PC-3 (cell line): Measurements from ENCODE around the gene MMP11. TPM values are rescaled to one million over a fixed set of nuclear protein-coding genes. Genes with fewer than 3 reads are reported as not detected.

ENCODE experiments used
- ATAC-seq: fragments of 200-7000 bp; cut with Tn5 transposase; 2 replicates; pipeline ENCODE4 v1.9.1; 2020; ENCODE audit warnings: mild to moderate bottlenecking, moderate library complexity
- BruUV-seq: library from RNA; stranded (reverse); fragments of 400-500 nt; replicated peaks from 2 replicates; lab custom pipeline; 2021; lab: Mats Ljungman, UMichigan
- CTCF ChIA-PET: fragments of 300-600 bp; sonication (Branson Sonifier 250); formaldehyde crosslinking; loops from one replicate; lab custom pipeline; 2022; ENCODE audit warnings: antibody characterized with exemption; lab: Charles Lee
- POLR2A ChIA-PET: fragments of 300-600 bp; sonication (Branson Sonifier 250); formaldehyde crosslinking; loops from one replicate; lab custom pipeline; 2022; ENCODE audit warnings: antibody characterized with exemption; ENCODE audit not compliant: unreplicated experiment; lab: Charles Lee
- DNase-seq: peaks from one replicate; pipeline ENCODE4 v3.0.0-alpha.2; 2015
- H2AFZ ChIP-seq: fragments of 300-600 bp; sonication (generic); 2 replicates; pipeline ENCODE4 v1.6.0; 2016; ENCODE audit warnings: antibody characterized with exemption, low read length
- H3F3A ChIP-seq: fragments of 300-600 bp; sonication (generic); one replicate; pipeline ENCODE4 v1.6.0; 2017; ENCODE audit warnings: antibody characterized with exemption, low read length, control low read depth, mild to moderate bottlenecking; ENCODE audit not compliant: unreplicated experiment
- H3K27ac ChIP-seq: fragments of 300-600 bp; sonication (generic); 2 replicates; pipeline ENCODE4 v1.5.1; 2016; ENCODE audit warnings: mild to moderate bottlenecking, low read length
- H3K27me3 ChIP-seq: fragments of 300-600 bp; sonication (generic); 2 replicates; pipeline ENCODE4 v1.6.1; 2016; ENCODE audit warnings: low read length, mixed read lengths
- H3K36me3 ChIP-seq: fragments of 300-600 bp; sonication (generic); 2 replicates; pipeline ENCODE4 v1.6.1; 2016; ENCODE audit warnings: low read depth, mixed run types, low read length, mixed read lengths
- H3K4me1 ChIP-seq: fragments of 300-600 bp; sonication (generic); 2 replicates; pipeline ENCODE4 v1.5.1; 2016; ENCODE audit warnings: low read length; ENCODE audit not compliant: insufficient read depth
- H3K4me2 ChIP-seq: fragments of 300-600 bp; sonication (generic); 2 replicates; pipeline ENCODE4 v1.6.0; 2016; ENCODE audit warnings: low read length
- H3K4me3 ChIP-seq: fragments of 300-600 bp; sonication (generic); 2 replicates; pipeline ENCODE4 v1.5.1; 2016; ENCODE audit warnings: mild to moderate bottlenecking, low read length, mixed read lengths
- H3K79me2 ChIP-seq: fragments of 300-600 bp; sonication (generic); 2 replicates; pipeline ENCODE4 v1.6.1; 2017; ENCODE audit warnings: low read length, mixed read lengths
- H3K9ac ChIP-seq: fragments of 300-600 bp; sonication (generic); 2 replicates; pipeline ENCODE4 v1.6.0; 2016; ENCODE audit warnings: mild to moderate bottlenecking, low read length
- H3K9me2 ChIP-seq: fragments of 300-600 bp; sonication (generic); replicated peaks from 2 replicates; pipeline ENCODE4 v1.6.1; 2016; ENCODE audit warnings: mixed run types, low read length, mixed read lengths
- H3K9me3 ChIP-seq: fragments of 300-600 bp; sonication (generic); 2 replicates; pipeline ENCODE4 v1.6.1; 2016; ENCODE audit warnings: low read length, mixed read lengths
- H4K20me1 ChIP-seq: fragments of 300-600 bp; sonication (generic); 2 replicates; pipeline ENCODE4 v1.6.1; 2016; ENCODE audit warnings: low read length, mixed read lengths
- CTCF ChIP-seq: fragments of 300-600 bp; sonication (generic); conservative IDR thresholded peaks from 2 replicates; pipeline ENCODE4 v1.5.1; 2017; ENCODE audit warnings: antibody characterized with exemption, low read depth, mild to moderate bottlenecking, low read length
- EZH2 ChIP-seq: fragments of 300-600 bp; sonication (generic); IDR thresholded peaks from one replicate; pipeline ENCODE4 v1.6.1; 2017; ENCODE audit warnings: antibody characterized with exemption, mild to moderate bottlenecking, low read length; ENCODE audit not compliant: unreplicated experiment
- EZH2phosphoT487 ChIP-seq: fragments of 300-600 bp; sonication (generic); IDR thresholded peaks from 2 replicates; pipeline ENCODE4 v1.6.1; 2018; ENCODE audit warnings: mild to moderate bottlenecking, antibody characterized with exemption, low read length, borderline replicate concordance
- intact Hi-C: fragments of 100-400 bp; cut with micrococcal nuclease; formaldehyde crosslinking; loops from 2 replicates; pipeline ENCODE4 v1.9.0; 2023
- total RNA-seq: library from RNA; depleted of rRNA; stranded (reverse); fragments of >200 nt; gene quantifications from 2 replicates; pipeline ENCODE4 v1.2.3, GENCODE V29; 2014

The MMP11 gene
- total RNA-seq, 1 experiment from 2014 or later: 2.4 TPM

- Histone ChIP-seq H3K36me3 (peaks cover 4% of the 10 kb centered on the region; the same call in 1 of the 2 replicates), H3K79me2 (peaks cover 49% of the 10 kb centered on the region), H3F3A (no peaks in the 10 kb centered on the region), H3K9me2 (no peaks in the 10 kb centered on the region), H3K27me3 (no peaks in the 10 kb centered on the region), H4K20me1 (peaks cover 28% of the 10 kb centered on the region), H3K9ac (no peak overlapping the region), H3K4me1 (peaks cover 14% of the 10 kb centered on the region; the same call in 1 of the 2 replicates), H3K4me2 (no peak overlapping the region), H2AFZ (no peak overlapping the region), H3K4me3 (no peak overlapping the region), H3K27ac (no peak overlapping the region), H3K9me3 (no peaks in the 10 kb centered on the region)
- ChIA-PET POLR2A (no interaction called here), CTCF (no interaction called here)
- BruUV-seq: no TSS peak
- DNase-seq (no peak), ATAC-seq (no peak)
- TF ChIP-seq EZH2phosphoT487 (no peak), EZH2 (no peak), CTCF (no peak)
- intact Hi-C loops: no loop called here
These were observed 18.4 kb downstream of the MMP11 start for GRCh38 chr22:23790819-23791737.

GRCh38 chr22:23791738-23792645, 19.3 kb downstream of the MMP11 start:
- Histone ChIP-seq H3K27ac (no peak overlapping the region), H3K9me2 (no peaks in the 10 kb centered on the region), H3K27me3 (no peaks in the 10 kb centered on the region), H3K9me3 (no peaks in the 10 kb centered on the region), H3K4me1 (peaks cover 9% of the 10 kb centered on the region; the same call in 1 of the 2 replicates), H3F3A (no peaks in the 10 kb centered on the region), H3K79me2 (peaks cover 49% of the 10 kb centered on the region), H4K20me1 (peaks cover 28% of the 10 kb centered on the region), H3K4me3 (no peak overlapping the region), H2AFZ (no peak overlapping the region), H3K4me2 (no peak overlapping the region), H3K36me3 (peaks cover 4% of the 10 kb centered on the region; the same call in 1 of the 2 replicates), H3K9ac (no peak overlapping the region)
- ChIA-PET CTCF (no interaction called here), POLR2A (no interaction called here)
- intact Hi-C loops: no loop called here
- DNase-seq (no peak), ATAC-seq (no peak)
- TF ChIP-seq EZH2phosphoT487 (no peak), EZH2 (no peak), CTCF (no peak)
- no TSS peak for BruUV-seq
